ENCODE results near the gene PPP2R5C. TPM values are rescaled to one million over a fixed set of nuclear protein-coding genes. Genes with fewer than 3 reads are reported as not detected.

The PPP2R5C gene
- total RNA-seq, 6 donors from 2014 or later: 105 to 208 (median 133) TPM

GRCh38 chr14:101812071-101812470 is 50.6 kb downstream of the PPP2R5C start:
- Histone ChIP-seq H3K4me3 (peak overlapping the region in 1 of 4 donors; percentile 4), H3K9me3 (no peaks in the 10 kb centered on the region), H3K27ac (peak overlapping the region; percentile 96 to 99 (median 98)), H3K4me1 (peaks cover 31 to 59% (median 43%) of the 10 kb centered on the region in 4 donors), H3K36me3 (peaks cover 0 to 4% (median 1%) of the 10 kb centered on the region in 4 donors), H3K27me3 (no peaks in the 10 kb centered on the region)
- TF ChIP-seq EP300 (IDR thresholded peaks at IDR 0.05) (no peak), POLR2A (IDR thresholded peaks at IDR 0.05) (no peak), CTCF (IDR thresholded peaks at IDR 0.05) (no peak), POLR2AphosphoS5 (IDR thresholded peaks at IDR 0.05) (no peak)
- ATAC-seq (ENCODE audit: low FRiP score in 2 of 2) (no peak), DNase-seq (no peak)
- WGBS, 2 donors: 86 to 89% methylated on average over 11 of the region's 11 CpGs

GRCh38 chr14:101813171-101813759 is 51.8 kb downstream of the PPP2R5C start:
- Histone ChIP-seq H3K4me3 (no peak overlapping the region), H3K27ac (peak overlapping the region; percentile 96 to 99 (median 98)), H3K4me1 (peaks cover 31 to 59% (median 43%) of the 10 kb centered on the region in 4 donors), H3K9me3 (no peaks in the 10 kb centered on the region), H3K27me3 (no peaks in the 10 kb centered on the region), H3K36me3 (peaks cover 0 to 4% (median 1%) of the 10 kb centered on the region in 4 donors)
- TF ChIP-seq POLR2AphosphoS5 (IDR thresholded peaks at IDR 0.05): peak; percentile 68 to 87
- peak in 2 of 4 donors; percentile 53 to 64 for TF ChIP-seq EP300 (IDR thresholded peaks at IDR 0.05)
- no peak for TF ChIP-seq POLR2A (IDR thresholded peaks at IDR 0.05)
- TF ChIP-seq CTCF (IDR thresholded peaks at IDR 0.05): no peak
- peak; percentile 18 to 28 for ATAC-seq (ENCODE audit: low FRiP score in 2 of 2)
- DNase-seq: peak; percentile 56 to 73
- WGBS, 2 donors: 60 to 68% methylated on average over 7 of the region's 7 CpGs

GRCh38 chr14:101813833-101814232 is 52.3 kb downstream of the PPP2R5C start:
- Histone ChIP-seq H3K9me3 (no peaks in the 10 kb centered on the region), H3K27ac (peak overlapping the region; percentile 96 to 99 (median 98)), H3K4me3 (no peak overlapping the region), H3K36me3 (peaks cover 0 to 4% (median 1%) of the 10 kb centered on the region in 4 donors), H3K4me1 (peaks cover 31 to 59% (median 42%) of the 10 kb centered on the region in 4 donors), H3K27me3 (no peaks in the 10 kb centered on the region)
- TF ChIP-seq EP300 (IDR thresholded peaks at IDR 0.05): no peak
- no peak for TF ChIP-seq POLR2AphosphoS5 (IDR thresholded peaks at IDR 0.05)
- TF ChIP-seq CTCF (IDR thresholded peaks at IDR 0.05): no peak
- DNase-seq (no peak), ATAC-seq (ENCODE audit: low FRiP score in 2 of 2) (no peak)
- WGBS, 2 donors: 87 to 88% methylated on average over 1 of the region's 1 CpG

GRCh38 chr14:101814934-101815333 is 53.4 kb downstream of the PPP2R5C start:
- Histone ChIP-seq H3K9me3 (no peaks in the 10 kb centered on the region), H3K27ac (peak overlapping the region in 3 of 4 donors; percentile 98 to 99 (median 99)), H3K4me3 (no peak overlapping the region), H3K27me3 (no peaks in the 10 kb centered on the region), H3K36me3 (peaks cover 0 to 12% (median 4%) of the 10 kb centered on the region in 4 donors), H3K4me1 (peaks cover 26 to 55% (median 39%) of the 10 kb centered on the region in 4 donors)
- no peak for TF ChIP-seq POLR2A (IDR thresholded peaks at IDR 0.05)
- TF ChIP-seq EP300 (IDR thresholded peaks at IDR 0.05): no peak
- no peak for TF ChIP-seq CTCF (IDR thresholded peaks at IDR 0.05)
- TF ChIP-seq POLR2AphosphoS5 (IDR thresholded peaks at IDR 0.05): no peak
- WGBS, 2 donors: 83 to 86% methylated on average over 2 to 5 of the region's 5 CpGs
- DNase-seq: no peak
- no peak for ATAC-seq (ENCODE audit: low FRiP score in 2 of 2)

- peaks cover 0 to 12% (median 4%) of the 10 kb centered on the region in 4 donors for H3K36me3 ChIP-seq
- ATAC-seq (ENCODE audit: low FRiP score in 2 of 2): no peak
- no peaks in the 10 kb centered on the region for H3K9me3 ChIP-seq
- WGBS, 2 donors: 82 to 87% methylated on average over 10 of the region's 10 CpGs
- no peak for TF ChIP-seq CTCF (IDR thresholded peaks at IDR 0.05)
- no peak for TF ChIP-seq POLR2A (IDR thresholded peaks at IDR 0.05)
- TF ChIP-seq POLR2AphosphoS5 (IDR thresholded peaks at IDR 0.05): no peak
- H3K27me3 ChIP-seq: no peaks in the 10 kb centered on the region
- H3K4me1 ChIP-seq: peaks cover 23 to 49% (median 36%) of the 10 kb centered on the region in 4 donors
- H3K27ac ChIP-seq: peak overlapping the region in 2 of 4 donors; percentile 98 to 99
- DNase-seq: no peak
- no peak overlapping the region for H3K4me3 ChIP-seq
Measured at GRCh38 chr14:101815994-101816393, 54.5 kb downstream of the PPP2R5C start.

Data from upper lobe of left lung (tissue), 6 donors.